IPS-18a (cell line): Measurements from ENCODE around the gene TBRG1.

Experiments used
- H3K27ac ChIP-seq: one replicate; pipeline ENCODE4 v1.5.1; 2013; ENCODE audit warnings: low read length
- H3K27me3 ChIP-seq: one replicate; pipeline ENCODE4 v1.6.1; 2013; ENCODE audit warnings: mild to moderate bottlenecking, low read length; ENCODE audit not compliant: control insufficient read depth, insufficient read depth
- H3K36me3 ChIP-seq: one replicate; pipeline ENCODE4 v1.6.1; 2013; ENCODE audit warnings: low read depth, low read length; ENCODE audit not compliant: control insufficient read depth
- H3K4me1 ChIP-seq: one replicate; pipeline ENCODE4 v1.6.1; 2013; ENCODE audit warnings: low read depth, low read length; ENCODE audit not compliant: control insufficient read depth
- H3K4me3 ChIP-seq: one replicate; pipeline ENCODE4 v1.5.1; 2013; ENCODE audit warnings: low read length
- H3K9ac ChIP-seq: one replicate; pipeline ENCODE4 v1.6.1; 2013; ENCODE audit warnings: mild to moderate bottlenecking, low read length, moderate library complexity
- H3K9me3 ChIP-seq: one replicate; pipeline ENCODE4 v1.6.1; 2013; ENCODE audit warnings: low read depth, low read length; ENCODE audit not compliant: control insufficient read depth

TBRG1 gene

DNA sequence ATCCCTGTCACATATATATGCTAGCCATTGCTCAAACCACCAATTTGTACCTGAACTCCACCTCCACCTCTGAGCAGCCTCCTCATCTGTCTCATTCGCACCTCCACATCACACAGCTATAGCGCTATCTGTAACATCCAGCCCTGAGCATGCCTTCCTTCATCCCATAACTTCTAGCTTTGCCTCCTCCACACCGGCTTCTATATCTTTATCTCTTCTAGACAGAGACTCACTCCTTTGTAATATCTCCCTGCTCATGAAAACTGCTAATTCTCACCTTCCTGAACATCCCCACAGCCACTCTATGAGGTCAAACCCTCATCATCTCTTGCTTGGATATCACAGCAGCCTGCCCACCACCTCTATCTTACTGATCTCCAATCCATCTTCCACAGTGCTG, 44.9 kb downstream of the TBRG1 start:
- no peaks in the 10 kb centered on the region for H3K9me3 ChIP-seq
- H3K27me3 ChIP-seq: peaks cover 40% of the 10 kb centered on the region
- H3K27ac ChIP-seq: no peak overlapping the region
- H3K9ac ChIP-seq: no peak overlapping the region
- H3K4me3 ChIP-seq: no peak overlapping the region
- H3K36me3 ChIP-seq: no peaks in the 10 kb centered on the region
- H3K4me1 ChIP-seq: no peaks in the 10 kb centered on the region

DNA sequence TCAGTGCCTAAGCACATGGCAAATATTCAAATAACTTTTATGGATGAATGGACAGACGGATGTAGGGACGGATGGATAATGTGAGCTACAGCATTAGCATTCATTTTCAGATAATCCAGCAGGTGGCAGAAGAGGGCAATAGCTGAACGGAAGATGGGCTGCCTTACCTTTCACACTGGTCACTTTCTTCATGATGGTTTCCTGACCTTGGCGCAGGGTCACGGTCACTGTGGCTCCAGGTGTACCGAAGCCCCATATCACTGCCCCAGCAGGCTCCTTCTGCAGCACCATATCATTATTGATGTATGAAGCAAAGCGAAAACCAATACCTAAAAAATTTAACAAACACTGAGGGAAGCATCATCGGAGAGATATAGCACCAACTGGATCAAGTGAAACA, 46.5 kb downstream of the TBRG1 start:
- Histone ChIP-seq H3K9me3 (no peaks in the 10 kb centered on the region), H3K4me1 (no peaks in the 10 kb centered on the region), H3K36me3 (no peaks in the 10 kb centered on the region), H3K27ac (no peak overlapping the region), H3K4me3 (no peak overlapping the region), H3K9ac (no peak overlapping the region), H3K27me3 (peaks cover 47% of the 10 kb centered on the region)

DNA sequence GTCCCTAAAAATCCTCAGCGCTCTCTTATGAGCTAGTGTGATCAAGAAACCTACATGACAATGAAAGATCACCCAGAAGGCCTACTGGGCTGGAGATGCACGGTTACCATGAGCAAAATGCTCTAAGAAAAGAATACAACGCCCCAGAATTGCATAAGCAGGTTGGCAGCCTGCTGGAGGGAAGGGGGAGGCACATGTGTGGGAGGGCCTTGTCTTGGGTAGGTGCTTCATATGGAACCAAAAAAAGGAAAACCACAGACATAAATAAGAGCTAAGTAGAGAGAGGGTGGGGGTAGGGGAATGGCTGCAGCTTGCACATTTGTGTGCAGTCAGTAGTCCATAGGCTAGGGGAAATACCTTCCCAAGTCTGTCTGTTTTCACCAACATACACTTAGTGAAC, 48.1 kb downstream of the TBRG1 start:
- no peaks in the 10 kb centered on the region for H3K4me1 ChIP-seq
- no peaks in the 10 kb centered on the region for H3K9me3 ChIP-seq
- peaks cover 52% of the 10 kb centered on the region for H3K27me3 ChIP-seq
- no peak overlapping the region for H3K4me3 ChIP-seq
- H3K36me3 ChIP-seq: no peaks in the 10 kb centered on the region
- H3K9ac ChIP-seq: no peak overlapping the region
- H3K27ac ChIP-seq: no peak overlapping the region

DNA sequence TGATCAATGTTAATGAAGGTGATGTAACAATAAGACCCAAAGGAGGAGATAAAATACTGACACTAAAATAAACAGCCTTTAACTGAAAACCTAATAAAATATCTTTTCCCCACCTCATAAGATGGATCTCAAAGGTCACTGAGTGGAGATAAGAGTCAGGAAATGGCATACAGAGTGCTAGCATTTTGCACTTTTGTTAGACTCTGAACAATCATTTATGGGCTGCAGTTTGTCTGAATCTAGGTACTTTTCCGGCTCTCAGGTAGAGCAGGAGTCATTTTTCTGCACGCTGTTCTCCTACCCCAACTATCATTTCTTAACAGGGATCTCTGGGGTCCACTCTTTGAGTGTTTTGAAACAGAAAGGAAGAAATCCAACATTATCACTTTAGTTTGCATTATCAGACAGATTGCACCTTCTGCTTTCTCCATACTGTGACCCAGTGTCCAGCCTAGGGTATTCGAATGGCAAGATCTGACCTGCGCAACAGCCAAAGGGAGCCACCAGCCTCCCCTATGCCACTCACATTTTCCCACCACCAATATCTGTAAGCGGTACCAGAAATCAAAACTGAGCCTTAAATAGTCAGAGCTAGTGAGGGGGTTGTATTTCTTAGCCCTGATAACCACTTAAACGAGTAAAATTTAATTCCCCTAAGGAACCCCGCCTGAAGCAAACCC, 50.0 kb downstream of the TBRG1 start:
- Histone ChIP-seq H3K36me3 (no peaks in the 10 kb centered on the region), H3K9ac (peak overlapping the region; percentile 79), H3K9me3 (no peaks in the 10 kb centered on the region), H3K27me3 (peaks cover 48% of the 10 kb centered on the region), H3K27ac (no peak overlapping the region), H3K4me1 (no peaks in the 10 kb centered on the region), H3K4me3 (peak overlapping the region; percentile 82)

GRCh38 chr11:124673333-124674167, 50.9 kb downstream of the TBRG1 start, which contains the start of the genes SIAE and SPA17:
SIAE (minus strand) TSS chr11:124673739; CDS start chr11:124673708, 31 bp downstream.
SPA17 (plus strand) TSS chr11:124673904; CDS start chr11:124675265, 1,361 bp downstream.
- H3K36me3 ChIP-seq: no peaks in the 10 kb centered on the region
- H3K27ac ChIP-seq: peak within 1 kb of the TSS; percentile 67
- H3K9ac ChIP-seq: peak within 1 kb of the TSS; percentile 79
- H3K9me3 ChIP-seq: no peaks in the 10 kb centered on the region
- H3K4me1 ChIP-seq: no peaks in the 10 kb centered on the region
- H3K4me3 ChIP-seq: peak within 1 kb of the TSS; percentile 82
- H3K27me3 ChIP-seq: peaks cover 48% of the 10 kb centered on the region

DNA sequence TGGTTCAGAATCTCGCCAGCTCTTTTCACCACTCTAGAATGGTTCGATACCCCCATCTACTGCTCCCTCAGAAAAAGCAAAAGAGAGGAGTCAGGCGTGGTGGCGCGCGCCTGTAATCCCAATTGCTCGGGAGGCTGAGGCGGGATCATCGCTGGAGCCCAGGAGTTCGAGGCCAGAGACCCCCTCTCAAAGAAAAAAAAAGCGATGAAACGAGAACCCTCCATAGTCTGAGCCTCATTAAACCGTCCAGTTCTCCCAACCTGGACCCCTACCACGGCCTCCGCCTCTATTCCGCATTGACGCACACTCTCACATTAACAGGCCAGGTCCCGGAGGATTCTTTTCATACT, 51.5 kb downstream of the TBRG1 start:
- Histone ChIP-seq H3K36me3 (no peaks in the 10 kb centered on the region), H3K9me3 (no peaks in the 10 kb centered on the region), H3K4me3 (peak overlapping the region; percentile 82), H3K9ac (peak overlapping the region; percentile 79), H3K27me3 (peaks cover 43% of the 10 kb centered on the region), H3K27ac (peak overlapping the region; percentile 67), H3K4me1 (no peaks in the 10 kb centered on the region)

- Histone ChIP-seq H3K9ac (peak overlapping the region; percentile 79), H3K27me3 (peaks cover 40% of the 10 kb centered on the region), H3K36me3 (no peaks in the 10 kb centered on the region), H3K4me3 (peak overlapping the region; percentile 82), H3K9me3 (no peaks in the 10 kb centered on the region), H3K27ac (peak overlapping the region; percentile 67), H3K4me1 (no peaks in the 10 kb centered on the region)
Observed at GRCh38 chr11:124674571-124674970, 51.9 kb downstream of the TBRG1 start.

GRCh38 chr11:124676386-124676785, 53.7 kb downstream of the TBRG1 start:
- Histone ChIP-seq H3K27me3 (peaks cover 24% of the 10 kb centered on the region), H3K27ac (no peak overlapping the region), H3K4me1 (no peaks in the 10 kb centered on the region), H3K9ac (no peak overlapping the region), H3K36me3 (no peaks in the 10 kb centered on the region), H3K9me3 (no peaks in the 10 kb centered on the region), H3K4me3 (no peak overlapping the region)

GRCh38 chr11:124678416-124678815, 55.8 kb downstream of the TBRG1 start:
- Histone ChIP-seq H3K9me3 (no peaks in the 10 kb centered on the region), H3K36me3 (no peaks in the 10 kb centered on the region), H3K27me3 (peaks cover 5% of the 10 kb centered on the region), H3K4me1 (no peaks in the 10 kb centered on the region), H3K4me3 (no peak overlapping the region), H3K9ac (no peak overlapping the region), H3K27ac (no peak overlapping the region)

DNA sequence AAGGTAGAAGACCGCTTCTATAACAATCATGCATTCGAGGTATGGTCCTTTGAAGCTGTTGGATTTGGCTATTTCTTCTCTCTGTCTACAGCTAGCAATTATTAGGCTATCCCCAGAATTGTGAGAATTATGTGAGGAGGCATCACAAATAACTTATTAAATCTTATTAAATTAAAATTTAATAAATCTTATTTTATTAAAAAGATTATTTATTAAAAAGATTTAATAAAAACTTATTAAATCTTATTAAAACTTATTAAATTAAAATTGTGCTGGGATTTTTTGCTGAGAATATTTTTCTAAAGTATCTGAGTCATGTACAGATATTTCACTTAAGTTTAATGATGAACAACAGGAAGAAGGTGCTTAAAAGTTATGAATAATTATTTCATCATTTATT, 58.8 kb downstream of the TBRG1 start:
- no peaks in the 10 kb centered on the region for H3K27me3 ChIP-seq
- H3K4me3 ChIP-seq: no peak overlapping the region
- H3K4me1 ChIP-seq: no peaks in the 10 kb centered on the region
- no peak overlapping the region for H3K27ac ChIP-seq
- no peaks in the 10 kb centered on the region for H3K9me3 ChIP-seq
- no peaks in the 10 kb centered on the region for H3K36me3 ChIP-seq
- no peak overlapping the region for H3K9ac ChIP-seq

DNA sequence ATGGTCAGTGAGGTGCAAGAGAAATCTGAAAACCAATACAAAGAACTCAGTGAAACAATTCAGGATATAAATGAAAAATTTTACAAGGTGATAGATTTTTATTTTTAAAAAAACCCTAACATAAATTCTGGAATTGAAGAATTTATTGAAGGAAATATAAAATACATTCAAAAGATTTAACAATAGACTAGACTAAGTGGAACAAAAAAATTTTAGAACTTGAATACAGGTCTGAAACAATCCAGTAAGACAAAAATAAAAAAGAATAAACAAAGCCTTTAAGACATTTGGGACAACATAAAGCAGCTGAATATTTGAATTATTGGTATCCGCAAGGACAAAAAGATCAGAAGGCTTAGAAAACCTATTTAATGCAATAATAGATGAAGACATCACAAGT, 59.8 kb downstream of the TBRG1 start:
- no peaks in the 10 kb centered on the region for H3K9me3 ChIP-seq
- H3K27ac ChIP-seq: no peak overlapping the region
- no peak overlapping the region for H3K9ac ChIP-seq
- no peak overlapping the region for H3K4me3 ChIP-seq
- H3K36me3 ChIP-seq: no peaks in the 10 kb centered on the region
- no peaks in the 10 kb centered on the region for H3K4me1 ChIP-seq
- no peaks in the 10 kb centered on the region for H3K27me3 ChIP-seq
